Heart left ventricle (tissue), 16 donors: Measurements from ENCODE around the gene ZNF711. TPM values are rescaled to one million over a fixed set of nuclear protein-coding genes. Genes with fewer than 3 reads are reported as not detected.
A peak's percentile ranks its signal among the peaks of the same experiment; 100 is the strongest.
"Not testable (repeated sequence)": the region's sequence is repeated elsewhere in the genome, so short reads cannot be mapped to it uniquely, and the experiment has no call there.

Experiments used
- ATAC-seq, 4 donors: fragments of 200-7000 bp; cut with Tn5 transposase; one replicate each; pipeline ENCODE4 v1.9.1; 2020 to 2022; ENCODE audit warnings: moderate library complexity in 4 of 4, mild to moderate bottlenecking in 3 of 4, moderate number of reproducible peaks in 1 of 4
- DNase-seq, 5 donors: peaks; one replicate each; pipeline ENCODE4 v3.0.0-alpha.2; 2020
- H3K27ac ChIP-seq, 12 donors: fragments of 200-600 bp; sonication (generic) in 4 of 12; one replicate each; pipeline versions ENCODE4 v1.5.0 to v1.8.0; 2016 to 2022; ENCODE audit warnings: mild to moderate bottlenecking in 2 of 12
- H3K27me3 ChIP-seq, 9 donors: fragments of 200-600 bp; sonication (generic) in 2 of 9; one replicate each; pipeline versions ENCODE4 v1.5.1 to v1.8.0; 2016 to 2022; ENCODE audit warnings: mild to moderate bottlenecking in 3 of 9
- H3K36me3 ChIP-seq, 9 donors: fragments of 200-600 bp; sonication (generic) in 2 of 9; one replicate each; pipeline versions ENCODE4 v1.5.0 to v1.8.0; 2018 to 2022; ENCODE audit warnings: mild to moderate bottlenecking in 2 of 9
- H3K4me1 ChIP-seq, 12 donors: fragments of 200-600 bp; sonication (generic) in 4 of 12; one replicate each; pipeline versions ENCODE4 v1.5.0 to v1.8.0; 2016 to 2022; ENCODE audit warnings: mild to moderate bottlenecking in 3 of 12
- H3K4me3 ChIP-seq, 12 donors: fragments of 200-600 bp; sonication (generic) in 4 of 12; one replicate each; pipeline versions ENCODE4 v1.5.0 to v1.8.0; 2017 to 2022; ENCODE audit warnings: mild to moderate bottlenecking in 9 of 12, moderate library complexity in 4 of 12
- H3K9me3 ChIP-seq, 12 donors: fragments of 200-600 bp; sonication (generic) in 4 of 12; one replicate each; pipeline versions ENCODE4 v1.5.0 to v1.8.0; 2016 to 2022; ENCODE audit warnings: mild to moderate bottlenecking in 1 of 12
- POLR2A ChIP-seq, 2 donors: fragments of 450-650 bp; IDR thresholded peaks; one replicate each; pipeline ENCODE4 v1.6.1; 2017; ENCODE audit warnings: antibody characterized with exemption in 2 of 2, mild to moderate bottlenecking in 2 of 2, moderate library complexity in 2 of 2
- WGBS, 4 donors: extraction: QIAGEN DNeasy Blood & Tissue Kit in 2 of 4; methylation state at CpG; one replicate each; pipeline versions ENCODE4 v1.1.5 to v1.1.7; 2013 to 2018; 5-methylcytosine and 5-hydroxymethylcytosine counted together
- intact Hi-C, 10 donors: fragments of 100-400 bp; cut with DNase I; formaldehyde crosslinking; loops; one replicate each; pipeline versions ENCODE4 v1.11.1 to v1.14.2; 2022
- polyA plus RNA-seq, 2 donors: library from polyadenylated mRNA; stranded (reverse); fragments of 200-250 nt; gene quantifications; one replicate each; pipeline ENCODE4 v1.2.3, GENCODE V29; 2013
- total RNA-seq, 9 donors: library from RNA; depleted of rRNA in 2 of 9; stranded (reverse); fragments of >200 nt in 2 of 9; fragmentation: NEBNext Ultra II Directional in 3 of 9; extraction: Animal tissue kit (Norgen Biotek cat#: 25700) in 3 of 9; gene quantifications; one replicate each; pipeline versions ENCODE4 v1.1.0 to v1.2.4, GENCODE V29; 2016 to 2023
- TF ChIP-seq, protein P1 (sequence below), 12 donors: fragments of 200-600 bp; sonication (generic) in 4 of 12; IDR thresholded peaks; one replicate each; pipeline versions ENCODE4 v1.5.0 to v1.8.0; 2018 to 2022; ENCODE audit warnings: antibody characterized with exemption in 12 of 12, mild to moderate bottlenecking in 5 of 12
- donor health status: ischemic (EF 13 %, LVEDD 7.1; RV severe dilation, severe dysfunction).
- donor health status: healthy with polysubstance abuse.
- donor health status: DM: no; HTN: yes; CAD: no.
- donor health status: DM: no; HTN: no; CAD: no.
- donor health status: ischemic (EF 25% LVEDD 6.9; RV normal size, moderate dysfunction).
- donor health status: ischemic (EF 25% LVEDD 5.7; RV mildly dilated, moderate dysfunction).
- donor health status: healthy.
- donor health status: DM: yes; HTN: yes; CAD: no.
- donor health status: ischemic (EF 35%, LVEDD 5.7; RV mildly dilated, moderate dysfunction).
- donor health status: nonischemic (EF 11% LVEDD 7.7; RV severe dilation, severe dysfunction).
- donor health status: DM: yes; HTN: yes; CAD: no.
- donor health status: PGD.
- donor health status: ischemic (EF 29% LVEDD 5.4; RV normal size, mild dysfunction).
- donor health status: nonischemic (EF 23%, LVEDD 6.1; RV moderate dilation, normal function).

ZNF711 gene
- total and polyA plus RNA-seq, 11 donors: 0.49 to 3.9 (median 1.5) TPM

GRCh38 chrX:85243155-85243554, 636 bp upstream of the ZNF711 start:
- H3K36me3 ChIP-seq: no peaks in the 10 kb centered on the region
- H3K4me3 ChIP-seq: peak overlapping the region in 5 of 12 donors; percentile 50 to 66 (median 62)
- no peak for DNase-seq
- no peaks in the 10 kb centered on the region for H3K9me3 ChIP-seq
- H3K27ac ChIP-seq: peak overlapping the region in 1 of 12 donors; percentile 44
- H3K4me1 ChIP-seq: peaks cover 0 to 6% (median 0%) of the 10 kb centered on the region in 12 donors
- WGBS, 4 donors: 23 to 60% (median 42%) methylated on average over 2 of the region's 2 CpGs
- TF ChIP-seq POLR2A (IDR thresholded peaks at IDR 0.05): no peak
- TF ChIP-seq, protein P1, sequence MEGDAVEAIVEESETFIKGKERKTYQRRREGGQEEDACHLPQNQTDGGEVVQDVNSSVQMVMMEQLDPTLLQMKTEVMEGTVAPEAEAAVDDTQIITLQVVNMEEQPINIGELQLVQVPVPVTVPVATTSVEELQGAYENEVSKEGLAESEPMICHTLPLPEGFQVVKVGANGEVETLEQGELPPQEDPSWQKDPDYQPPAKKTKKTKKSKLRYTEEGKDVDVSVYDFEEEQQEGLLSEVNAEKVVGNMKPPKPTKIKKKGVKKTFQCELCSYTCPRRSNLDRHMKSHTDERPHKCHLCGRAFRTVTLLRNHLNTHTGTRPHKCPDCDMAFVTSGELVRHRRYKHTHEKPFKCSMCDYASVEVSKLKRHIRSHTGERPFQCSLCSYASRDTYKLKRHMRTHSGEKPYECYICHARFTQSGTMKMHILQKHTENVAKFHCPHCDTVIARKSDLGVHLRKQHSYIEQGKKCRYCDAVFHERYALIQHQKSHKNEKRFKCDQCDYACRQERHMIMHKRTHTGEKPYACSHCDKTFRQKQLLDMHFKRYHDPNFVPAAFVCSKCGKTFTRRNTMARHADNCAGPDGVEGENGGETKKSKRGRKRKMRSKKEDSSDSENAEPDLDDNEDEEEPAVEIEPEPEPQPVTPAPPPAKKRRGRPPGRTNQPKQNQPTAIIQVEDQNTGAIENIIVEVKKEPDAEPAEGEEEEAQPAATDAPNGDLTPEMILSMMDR (IDR thresholded peaks at IDR 0.05): no peak
- ATAC-seq: no peak
- intact Hi-C loops: no loop called here
- H3K27me3 ChIP-seq: no peaks in the 10 kb centered on the region

DNA sequence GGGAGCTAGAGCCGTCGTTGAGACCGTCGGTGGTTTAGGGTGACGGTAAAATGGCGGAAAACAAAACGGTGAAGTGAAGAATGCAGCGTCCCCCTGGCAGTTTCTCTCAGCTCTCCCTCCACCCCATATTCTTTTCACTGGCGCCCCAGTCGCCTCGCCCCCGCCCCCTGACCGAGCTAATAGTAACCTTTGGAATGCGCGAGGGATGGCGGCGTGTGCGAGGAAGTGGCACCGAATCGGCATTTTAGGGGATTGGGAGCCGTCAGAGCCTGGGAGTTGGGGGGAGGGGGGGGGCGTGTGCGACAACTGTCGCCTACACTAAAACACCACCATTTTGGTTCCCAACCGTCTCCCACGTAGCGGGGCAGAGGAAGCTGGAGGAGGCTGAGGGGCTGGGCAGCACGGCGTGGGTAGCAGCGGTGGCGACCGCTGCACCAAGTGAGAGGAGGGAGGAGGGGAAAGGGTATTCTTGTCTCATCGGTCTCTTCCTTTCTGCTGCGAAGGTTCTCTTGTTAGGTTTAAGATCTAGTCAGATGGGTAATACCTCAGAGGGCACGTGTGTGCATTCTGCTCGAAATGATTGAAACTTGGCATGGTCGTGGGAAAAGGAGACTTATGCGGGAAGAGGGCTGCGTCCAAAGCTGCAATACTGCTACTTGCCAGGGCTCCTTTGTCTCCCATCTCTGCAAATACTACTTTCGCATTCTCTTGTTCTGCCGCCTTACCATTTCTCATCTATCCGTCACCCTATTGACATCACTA, 840 bp downstream of the ZNF711 start:
- ATAC-seq (peak in 3 of 4 donors; percentile 34 to 38 (median 36)), DNase-seq (peak in 1 of 5 donors; percentile 22)
- peak overlapping the region; percentile 32 to 69 (median 55) for H3K4me3 ChIP-seq
- intact Hi-C loops: no loop called here
- H3K27ac ChIP-seq: peak overlapping the region in 4 of 12 donors; percentile 9 to 44 (median 30)
- H3K4me1 ChIP-seq: peaks cover 0 to 6% (median 0%) of the 10 kb centered on the region in 12 donors
- no peaks in the 10 kb centered on the region for H3K36me3 ChIP-seq
- no peaks in the 10 kb centered on the region for H3K27me3 ChIP-seq
- no peak for TF ChIP-seq POLR2A (IDR thresholded peaks at IDR 0.05)
- TF ChIP-seq, protein P1 (IDR thresholded peaks at IDR 0.05): no peak
- no peaks in the 10 kb centered on the region for H3K9me3 ChIP-seq
- WGBS, 4 donors: 0 to 48% (median 15%) methylated on average over 41 to 42 of the region's 42 CpGs

DNA sequence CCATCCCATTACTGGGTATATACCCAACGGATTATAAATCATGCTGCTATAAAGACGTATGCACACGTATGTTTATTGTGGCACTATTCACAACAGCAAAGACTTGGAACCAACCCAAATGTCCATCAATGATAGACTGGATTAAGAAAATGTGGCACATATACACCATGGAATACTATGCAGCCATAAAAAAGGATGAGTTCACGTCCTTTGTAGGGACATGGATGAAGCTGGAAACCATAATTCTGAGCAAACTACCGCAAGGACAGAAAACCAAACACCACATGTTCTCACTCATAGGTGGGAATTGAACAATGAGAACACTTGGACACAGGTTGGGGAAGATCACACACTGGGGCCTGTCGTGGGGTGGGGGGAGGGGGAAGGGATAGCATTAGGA, 41.5 kb downstream of the ZNF711 start:
- H3K4me1 ChIP-seq, ATAC-seq, H3K27ac ChIP-seq, H3K36me3 ChIP-seq, intact Hi-C loops, H3K4me3 ChIP-seq, DNase-seq, H3K27me3 ChIP-seq, H3K9me3 ChIP-seq: not testable (repeated sequence)
- 78 to 97% (median 88%) methylated on average over 6 of the region's 6 CpGs for WGBS, 4 donors

GRCh38 chrX:85288992-85289723, 45.4 kb downstream of the ZNF711 start:
- TF ChIP-seq, protein P1 (IDR thresholded peaks at IDR 0.05): no peak
- TF ChIP-seq POLR2A (IDR thresholded peaks at IDR 0.05): no peak
- DNase-seq (no peak), ATAC-seq (no peak)
- Histone ChIP-seq H3K27me3 (no peaks in the 10 kb centered on the region), H3K4me1 (no peaks in the 10 kb centered on the region), H3K27ac (no peak overlapping the region), H3K4me3 (no peak overlapping the region), H3K9me3 (peaks cover 0 to 5% (median 0%) of the 10 kb centered on the region in 12 donors), H3K36me3 (no peaks in the 10 kb centered on the region)
- intact Hi-C loops: no loop called here
- 73 to 94% (median 88%) methylated on average over 7 of the region's 7 CpGs for whole genome bisulfite sequencing, 4 donors
